ENCODE results near the gene METTL2B.

Gene METTL2B, protein sequence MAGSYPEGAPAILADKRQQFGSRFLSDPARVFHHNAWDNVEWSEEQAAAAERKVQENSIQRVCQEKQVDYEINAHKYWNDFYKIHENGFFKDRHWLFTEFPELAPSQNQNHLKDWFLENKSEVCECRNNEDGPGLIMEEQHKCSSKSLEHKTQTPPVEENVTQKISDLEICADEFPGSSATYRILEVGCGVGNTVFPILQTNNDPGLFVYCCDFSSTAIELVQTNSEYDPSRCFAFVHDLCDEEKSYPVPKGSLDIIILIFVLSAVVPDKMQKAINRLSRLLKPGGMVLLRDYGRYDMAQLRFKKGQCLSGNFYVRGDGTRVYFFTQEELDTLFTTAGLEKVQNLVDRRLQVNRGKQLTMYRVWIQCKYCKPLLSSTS

DNA sequence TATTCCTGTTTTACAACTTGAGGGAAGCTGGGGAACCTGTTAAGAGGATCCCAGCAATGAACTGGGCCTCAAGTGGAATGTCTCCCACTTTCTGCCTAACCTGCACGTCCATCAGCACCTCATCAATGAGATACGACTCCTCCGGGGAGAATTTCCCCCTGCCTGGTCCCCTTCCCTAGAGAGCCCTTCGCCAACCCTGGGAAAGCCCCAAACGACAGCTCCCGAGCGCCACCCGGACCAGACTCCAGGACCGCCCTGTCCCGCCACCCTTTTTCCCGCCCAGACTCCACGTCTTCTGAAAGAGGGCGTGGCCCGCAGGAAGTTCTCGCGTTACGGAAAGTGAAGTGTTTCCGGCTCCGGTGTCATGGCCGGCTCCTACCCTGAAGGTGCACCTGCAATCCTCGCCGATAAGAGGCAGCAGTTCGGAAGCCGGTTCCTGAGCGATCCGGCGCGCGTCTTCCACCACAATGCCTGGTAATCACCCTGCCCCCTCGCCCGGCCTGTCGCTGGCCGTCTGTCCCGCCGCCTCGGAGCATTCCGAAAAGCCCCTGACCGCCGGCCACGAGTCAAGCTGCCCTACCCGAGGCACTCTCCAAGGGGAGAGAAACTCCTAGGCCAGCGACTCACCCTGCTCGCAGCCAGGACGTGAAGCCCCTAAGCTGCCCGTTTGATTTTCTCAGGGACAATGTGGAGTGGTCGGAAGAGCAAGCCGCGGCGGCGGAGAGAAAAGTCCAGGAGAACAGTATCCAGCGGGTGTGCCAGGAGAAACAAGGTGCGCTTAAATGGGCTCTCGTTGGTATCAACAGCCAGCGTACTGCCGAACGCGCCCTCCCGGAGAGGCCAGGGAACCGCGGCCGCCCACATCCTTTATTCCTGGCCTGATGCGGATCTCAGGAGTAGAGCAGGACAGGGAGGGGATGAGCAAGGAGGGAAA is at the start of gene METTL2B:
Gene METTL2B, plus strand, starts transcription at position 347 of the 934 bp plus-strand sequence. Its CDS starts 18 bp downstream, at position 365.
- peak; percentile 73 to 85 (median 82) for DNase-seq (ENCODE audit: low read depth in 2 of 3, low spot score in 2 of 3)

- DNase-seq (ENCODE audit: low read depth in 2 of 3, low spot score in 2 of 3): no peak
Measured at GRCh38 chr7:128427289-128427891, 49.2 kb upstream of the METTL2B start.

DNA sequence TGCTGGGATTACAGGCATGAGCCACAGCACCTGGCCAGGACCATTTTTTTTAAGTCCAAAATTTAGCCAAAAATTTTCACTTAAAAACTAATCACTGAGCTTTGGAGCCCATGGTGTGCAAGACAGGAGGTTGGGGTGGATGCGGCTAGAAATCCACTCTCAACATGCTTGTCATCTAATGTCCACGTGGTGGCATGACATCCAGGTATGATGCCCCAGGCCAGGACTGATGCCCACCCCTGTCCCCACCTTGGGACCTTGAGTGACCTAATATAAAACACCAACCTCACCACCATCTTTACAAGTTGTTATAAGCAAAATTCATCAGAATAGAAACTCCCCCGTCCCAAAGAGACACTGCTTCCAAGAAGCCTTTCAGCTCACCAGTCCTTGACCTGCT is 46.3 kb upstream of the METTL2B start:
- no peak for DNase-seq (ENCODE audit: low read depth in 2 of 3, low spot score in 2 of 3)

GRCh38 chr7:128431221-128431620 is 45.3 kb upstream of the METTL2B start:
- DNase-seq (ENCODE audit: low read depth in 2 of 3, low spot score in 2 of 3): no peak

DNA sequence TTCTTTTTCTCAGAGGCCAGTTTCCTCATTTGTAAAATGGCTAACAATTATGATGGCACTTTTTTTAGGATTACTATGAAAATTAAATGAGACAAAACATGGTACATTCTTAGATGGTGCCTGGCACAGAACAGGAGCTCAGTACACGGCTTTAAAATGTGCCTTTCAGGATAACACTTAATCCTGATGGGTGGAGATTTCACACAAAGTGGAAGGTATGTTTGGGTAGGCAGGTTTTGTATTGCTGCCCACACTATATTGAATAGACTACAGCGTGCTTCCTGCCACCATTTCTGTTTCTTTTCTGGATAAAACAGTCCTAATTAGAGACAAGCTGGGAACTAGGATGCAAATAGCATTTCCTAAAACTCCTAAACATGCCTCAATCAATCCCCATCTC is 44.8 kb upstream of the METTL2B start:
- DNase-seq (ENCODE audit: low read depth in 2 of 3, low spot score in 2 of 3): no peak

DNA sequence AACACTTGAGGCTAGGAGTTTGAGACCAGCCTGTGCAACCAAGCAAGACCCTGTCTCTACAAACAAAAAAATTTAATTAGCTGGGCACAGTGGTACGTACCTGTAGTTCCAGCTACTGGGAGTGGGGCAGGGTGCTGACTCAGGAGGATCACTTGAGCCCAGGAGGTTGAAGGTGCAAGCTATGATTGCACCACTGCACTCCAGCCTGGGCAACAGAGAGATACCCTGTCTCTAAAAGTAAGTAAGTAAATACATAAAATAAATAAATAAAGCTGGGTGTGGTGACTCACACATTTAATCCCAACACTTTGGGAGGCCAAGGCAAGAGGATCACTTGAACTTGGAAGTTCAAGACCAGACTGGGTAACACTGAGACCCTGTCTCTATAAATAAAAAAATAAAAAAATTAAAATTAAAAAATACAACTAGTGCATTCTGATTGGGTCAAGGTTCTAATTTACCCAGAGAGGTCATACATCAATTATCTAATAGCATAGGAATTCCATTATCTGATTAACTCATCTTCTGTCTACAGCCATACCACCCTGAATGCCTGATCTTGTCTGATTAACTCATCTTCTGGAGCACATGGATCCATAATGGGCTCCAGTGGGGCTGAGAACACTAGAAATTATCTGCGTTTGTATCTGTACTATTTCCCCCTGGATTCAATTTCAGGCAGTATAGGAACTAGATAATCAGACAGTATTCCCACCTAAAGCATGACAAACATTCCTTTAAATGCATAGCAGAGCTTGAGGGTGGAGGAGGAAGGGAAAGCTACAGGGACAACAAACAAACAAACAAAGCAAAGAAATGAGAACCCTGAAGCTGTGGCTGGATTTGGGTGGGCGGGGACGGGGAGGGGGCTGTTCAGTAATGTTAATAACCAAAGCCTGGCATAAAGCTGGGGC is 41.9 kb upstream of the METTL2B start:
- no peak for DNase-seq (ENCODE audit: low read depth in 2 of 3, low spot score in 2 of 3)

GRCh38 chr7:128435327-128435686 is 41.2 kb upstream of the METTL2B start:
- DNase-seq (ENCODE audit: low read depth in 2 of 3, low spot score in 2 of 3): no peak

DNA sequence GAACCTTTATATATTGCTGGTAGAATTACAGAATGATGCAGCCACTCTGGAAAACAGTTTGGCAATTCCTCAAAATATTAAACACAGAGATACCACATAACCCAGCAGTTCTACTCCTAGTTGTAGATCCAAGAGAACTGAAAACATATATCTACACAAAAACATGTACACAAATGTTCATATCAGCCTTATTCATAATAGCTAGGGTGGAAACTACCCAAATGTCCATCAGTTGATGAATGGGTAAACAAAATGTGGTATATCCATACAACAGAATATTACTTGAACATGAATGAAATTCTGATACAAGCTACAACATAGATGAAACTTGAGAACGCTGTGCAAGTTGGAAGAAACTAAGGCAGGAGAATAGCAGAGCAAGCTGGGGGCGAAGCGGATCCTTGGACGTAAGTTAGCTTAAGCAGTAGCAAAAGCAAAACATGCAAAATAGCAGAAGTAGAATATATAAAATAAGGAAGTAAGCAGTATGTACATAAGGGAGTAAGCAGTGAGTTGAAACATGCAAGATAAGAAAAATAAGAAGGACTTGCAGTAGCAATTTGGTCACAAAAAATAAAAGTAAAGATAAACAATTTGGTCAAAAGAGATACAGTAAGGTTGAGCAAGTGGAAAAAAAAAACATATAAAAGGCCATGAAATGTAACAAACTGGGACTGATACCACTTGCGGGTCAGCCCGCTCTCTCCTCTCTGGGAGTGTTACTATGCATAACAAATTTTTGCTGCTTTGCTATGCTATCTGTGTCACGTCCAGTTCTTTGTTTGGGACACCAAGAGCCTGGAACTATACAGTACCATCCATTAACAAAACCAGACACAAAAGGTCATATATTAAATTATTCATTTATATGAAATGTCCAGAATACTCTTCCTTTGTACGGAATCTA is 38.9 kb upstream of the METTL2B start:
- no peak for DNase-seq (ENCODE audit: low read depth in 2 of 3, low spot score in 2 of 3)

GRCh38 chr7:128442356-128442755 is 34.2 kb upstream of the METTL2B start:
- no peak for DNase-seq (ENCODE audit: low read depth in 2 of 3, low spot score in 2 of 3)

DNA sequence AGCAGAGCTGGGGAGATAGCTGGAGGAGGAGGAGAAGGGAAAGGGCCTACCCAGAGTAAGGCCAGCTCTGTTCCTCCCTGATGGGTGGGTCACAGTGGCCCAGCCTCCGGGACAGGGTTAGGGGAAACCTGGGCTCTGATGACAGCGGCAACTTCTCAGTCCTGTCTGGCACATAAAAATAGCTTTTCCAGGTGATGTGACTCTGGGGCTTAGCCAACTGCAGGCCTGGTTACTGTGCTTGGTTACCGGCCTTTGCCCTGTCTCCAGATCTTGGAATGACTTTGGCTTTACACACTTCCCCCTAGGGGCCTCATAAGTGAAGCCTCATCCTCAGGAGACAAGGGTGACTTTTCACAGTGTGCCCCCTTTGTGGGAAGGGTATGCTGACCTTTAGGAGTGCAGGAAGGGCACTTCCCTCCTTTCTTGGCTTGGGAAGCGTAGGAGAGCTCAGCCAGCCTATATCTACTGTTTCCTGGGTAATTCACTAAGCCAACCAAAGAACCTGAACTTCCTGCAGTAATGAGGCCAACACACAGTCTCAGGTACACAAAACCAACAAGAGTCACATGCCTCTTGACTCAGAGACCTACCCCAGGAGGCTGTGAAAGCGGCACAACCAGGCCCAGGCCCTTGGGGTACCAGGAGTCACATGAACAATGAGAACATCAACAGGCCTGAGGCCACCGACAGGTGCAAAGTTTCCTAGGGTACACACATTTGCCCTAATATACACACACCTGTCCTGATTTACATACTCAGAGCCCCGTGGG is 32.5 kb upstream of the METTL2B start:
- DNase-seq (ENCODE audit: low read depth in 2 of 3, low spot score in 2 of 3): no peak

DNA sequence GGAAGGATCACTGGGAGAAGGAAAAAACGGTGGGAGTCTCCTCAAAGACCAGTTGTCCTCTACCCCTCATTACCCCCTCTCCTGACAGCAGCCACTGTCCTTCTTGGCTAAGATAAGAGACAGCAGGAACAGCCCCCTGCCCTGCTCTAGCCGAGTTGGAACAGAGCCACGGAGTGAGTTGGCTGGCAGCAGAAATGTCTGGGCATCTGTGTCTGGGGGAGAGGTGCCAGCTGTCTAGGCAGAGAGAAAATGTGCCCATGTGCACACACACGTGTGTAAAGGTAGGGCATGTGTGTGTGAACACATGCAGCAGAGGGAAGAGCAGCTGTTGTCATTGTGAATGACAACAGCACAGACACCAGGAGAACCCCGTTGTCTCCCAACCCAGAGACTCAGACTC is 30.2 kb upstream of the METTL2B start:
- DNase-seq (ENCODE audit: low read depth in 2 of 3, low spot score in 2 of 3): no peak

DNA sequence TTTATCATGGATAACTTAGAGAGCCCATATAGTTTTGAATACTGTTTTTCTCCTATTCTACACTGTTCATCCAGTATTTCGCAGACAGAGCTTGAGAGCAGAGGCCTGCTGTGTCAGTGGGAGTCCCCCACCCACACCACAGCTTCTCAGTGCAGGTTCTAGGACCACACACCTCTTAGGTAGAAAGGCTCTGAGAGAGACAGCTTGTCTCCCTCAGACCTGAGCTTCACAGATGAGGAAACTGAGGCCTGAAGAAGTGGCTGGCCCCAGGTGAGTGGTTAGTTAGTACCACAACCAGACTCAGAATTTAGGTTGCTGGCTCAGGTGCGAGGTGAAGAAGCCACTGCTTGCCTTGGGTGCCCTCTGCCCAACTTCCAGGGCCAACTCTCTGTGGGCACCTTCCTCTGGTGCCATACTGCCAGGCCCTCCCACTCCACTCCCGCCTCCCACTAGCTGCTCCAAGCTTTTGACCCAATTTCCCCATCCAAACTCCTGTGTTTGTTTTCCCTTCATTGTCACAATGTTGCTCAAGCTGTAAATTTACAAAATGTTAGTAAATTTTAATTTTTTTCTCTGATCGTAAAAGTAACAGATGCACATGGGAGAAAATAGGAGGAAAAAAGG is 28.5 kb upstream of the METTL2B start:
- no peak for DNase-seq (ENCODE audit: low read depth in 2 of 3, low spot score in 2 of 3)

- no peak for DNase-seq (ENCODE audit: low read depth in 2 of 3, low spot score in 2 of 3)
Measured at GRCh38 chr7:128448751-128449302, 27.7 kb upstream of the METTL2B start.

DNA sequence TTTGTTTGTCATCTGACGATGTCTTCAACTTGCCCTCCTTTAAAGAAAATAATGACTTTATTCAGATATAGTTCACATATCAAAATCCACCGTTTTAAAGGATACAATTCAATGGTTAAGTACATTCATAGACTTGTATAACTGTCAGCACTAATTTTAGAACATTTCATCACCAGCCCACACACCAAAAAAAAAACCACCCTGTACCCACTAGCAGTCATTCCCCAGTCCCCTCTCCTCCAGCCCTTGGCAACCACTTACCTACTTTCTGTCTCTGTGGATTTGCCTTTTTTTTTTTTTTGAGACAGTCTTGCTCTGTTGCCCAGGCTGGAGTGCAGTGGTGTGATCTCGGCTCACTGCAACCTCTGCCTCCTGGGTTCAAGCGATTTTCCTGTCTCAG is 26.1 kb upstream of the METTL2B start:
- no peak for DNase-seq (ENCODE audit: low read depth in 2 of 3, low spot score in 2 of 3)

DNA sequence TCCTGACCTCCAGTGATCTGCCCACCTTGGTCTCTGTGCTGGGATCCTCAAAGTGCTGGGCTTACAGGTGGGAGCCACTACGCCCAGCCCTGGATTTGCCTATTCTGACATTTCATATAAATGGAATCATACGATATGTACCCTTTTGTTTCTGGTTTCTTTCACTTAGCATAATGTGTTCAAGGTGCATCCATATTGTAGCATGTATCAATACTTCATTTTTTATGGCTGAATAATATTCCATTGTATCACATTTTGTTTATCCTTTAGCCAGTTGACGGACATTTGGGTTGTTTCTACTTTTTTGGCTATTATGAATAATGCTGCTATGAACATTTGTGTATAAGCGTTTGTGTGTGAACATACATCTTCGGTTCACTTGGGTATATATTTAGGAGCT is 25.6 kb upstream of the METTL2B start:
- DNase-seq (ENCODE audit: low read depth in 2 of 3, low spot score in 2 of 3): no peak

DNA sequence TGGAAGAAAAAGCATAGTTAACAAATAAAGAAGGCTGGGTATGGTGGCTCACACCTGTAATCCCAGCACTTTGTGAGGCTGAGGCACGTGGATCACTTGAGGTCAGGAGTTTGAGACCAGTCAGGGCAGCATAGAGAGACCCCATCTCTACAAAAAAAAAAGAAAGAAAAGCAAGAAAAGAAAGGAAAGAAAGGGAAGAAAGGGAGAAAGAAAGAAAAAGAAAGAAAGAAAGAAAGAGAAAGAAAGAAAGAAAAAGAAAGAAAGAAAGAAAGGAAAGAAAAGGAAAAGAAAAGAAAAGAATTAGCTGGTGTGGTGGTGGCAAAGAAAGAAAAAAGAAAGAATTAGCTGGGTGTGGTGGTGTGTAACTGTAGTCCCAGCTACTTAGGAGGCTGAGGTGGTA is 24.0 kb upstream of the METTL2B start:
- DNase-seq (ENCODE audit: low read depth in 2 of 3, low spot score in 2 of 3): no peak

DNA sequence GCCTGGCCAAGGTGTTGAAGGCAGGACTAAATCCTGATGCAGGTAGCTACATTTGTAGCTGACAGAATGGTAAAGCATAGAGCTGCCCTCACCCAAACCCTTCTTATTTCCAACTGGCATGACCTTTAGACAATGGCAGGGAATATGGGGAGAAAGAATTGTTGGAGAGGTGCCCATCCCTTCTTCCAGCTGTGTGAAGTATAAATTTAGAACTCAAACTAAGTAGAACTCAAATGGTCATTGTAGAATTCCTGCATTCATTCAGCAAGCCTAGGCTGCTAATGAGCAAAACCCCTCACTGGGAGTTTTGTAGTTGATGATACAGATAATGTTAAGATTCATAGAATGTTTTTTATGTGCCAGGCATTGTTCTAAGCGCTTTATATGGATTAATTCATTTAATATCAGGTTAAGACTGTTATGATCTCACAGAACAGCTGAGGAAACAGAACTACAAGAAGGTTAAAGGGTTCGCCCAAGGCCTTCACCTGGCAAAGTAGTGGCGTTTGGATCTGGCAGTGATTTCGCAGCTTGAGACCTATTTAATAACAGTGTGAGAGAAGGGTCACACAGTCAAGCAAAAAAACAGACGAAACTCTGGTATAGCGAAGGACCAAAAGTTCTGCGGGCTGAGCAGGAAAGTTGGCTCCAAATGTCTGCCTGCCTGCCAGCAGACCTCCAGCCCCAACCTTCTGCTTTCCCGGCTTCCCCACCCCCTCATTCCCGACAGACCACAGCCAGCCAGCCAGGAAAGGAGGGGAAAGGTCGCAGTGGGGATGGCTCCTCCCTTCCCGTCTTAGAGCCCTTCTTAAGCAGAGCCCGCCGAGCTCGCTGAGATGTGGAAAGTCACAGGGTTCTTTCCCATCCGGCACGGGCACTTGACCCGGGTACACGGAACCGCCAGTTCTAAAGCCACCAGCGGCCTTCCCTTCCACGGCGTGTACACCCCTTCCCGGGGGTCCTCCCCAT is 22.4 kb upstream of the METTL2B start:
- DNase-seq (ENCODE audit: low read depth in 2 of 3, low spot score in 2 of 3): no peak
